ENCODE measurements around the gene MRPL23.

MRPL23 gene

GRCh38 chr11:1906611-1907423 is 40.3 kb upstream of the MRPL23 start:
- TF ChIP-seq EGR1 (IDR thresholded peaks at IDR 0.05) (no peak), YY1 (IDR thresholded peaks at IDR 0.05; ENCODE audit: low read depth) (no peak), CEBPB (IDR thresholded peaks at IDR 0.05) (no peak), RAD21 (IDR thresholded peaks at IDR 0.05; ENCODE audit: low read depth) (no peak), TCF12 (IDR thresholded peaks at IDR 0.05; ENCODE audit: low read depth) (no peak), FOXM1 (IDR thresholded peaks at IDR 0.05; ENCODE audit: borderline replicate concordance, low read depth) (no peak), REST (IDR thresholded peaks at IDR 0.05; ENCODE audit: low read depth) (no peak), USF1 (IDR thresholded peaks at IDR 0.05) (no peak), ZBTB7A (IDR thresholded peaks at IDR 0.05; ENCODE audit: low read depth) (no peak), NFIC (IDR thresholded peaks at IDR 0.05) (no peak), EP300 (IDR thresholded peaks at IDR 0.05; ENCODE audit: borderline replicate concordance) (no peak), TAF1 (IDR thresholded peaks at IDR 0.05; ENCODE audit: low read depth) (no peak), MAX (IDR thresholded peaks at IDR 0.05) (no peak), TEAD4 (IDR thresholded peaks at IDR 0.05) (no peak), CREB1 (IDR thresholded peaks at IDR 0.05; ENCODE audit: low read depth) (no peak)

GRCh38 chr11:1908618-1909017 is 38.5 kb upstream of the MRPL23 start:
- TF ChIP-seq CREB1 (IDR thresholded peaks at IDR 0.05; ENCODE audit: low read depth) = no peak
- TF ChIP-seq USF1 (IDR thresholded peaks at IDR 0.05) = no peak
- TF ChIP-seq EP300 (IDR thresholded peaks at IDR 0.05; ENCODE audit: borderline replicate concordance) = no peak
- TF ChIP-seq NFIC (IDR thresholded peaks at IDR 0.05) = no peak
- no peak for TF ChIP-seq TEAD4 (IDR thresholded peaks at IDR 0.05)
- no peak for TF ChIP-seq YY1 (IDR thresholded peaks at IDR 0.05; ENCODE audit: low read depth)
- no peak for TF ChIP-seq RAD21 (IDR thresholded peaks at IDR 0.05; ENCODE audit: low read depth)
- no peak for TF ChIP-seq CEBPB (IDR thresholded peaks at IDR 0.05)

- TF ChIP-seq CREB1 (IDR thresholded peaks at IDR 0.05; ENCODE audit: low read depth) = no peak
- no peak for TF ChIP-seq YY1 (IDR thresholded peaks at IDR 0.05; ENCODE audit: low read depth)
- no peak for TF ChIP-seq RAD21 (IDR thresholded peaks at IDR 0.05; ENCODE audit: low read depth)
- TF ChIP-seq FOXM1 (IDR thresholded peaks at IDR 0.05; ENCODE audit: borderline replicate concordance, low read depth) = no peak
- TF ChIP-seq EP300 (IDR thresholded peaks at IDR 0.05; ENCODE audit: borderline replicate concordance) = no peak
- no peak for TF ChIP-seq USF1 (IDR thresholded peaks at IDR 0.05)
- TF ChIP-seq MAX (IDR thresholded peaks at IDR 0.05) = no peak
- no peak for TF ChIP-seq TEAD4 (IDR thresholded peaks at IDR 0.05)
- TF ChIP-seq ZBTB7A (IDR thresholded peaks at IDR 0.05; ENCODE audit: low read depth) = no peak
- no peak for TF ChIP-seq EGR1 (IDR thresholded peaks at IDR 0.05)
- no peak for TF ChIP-seq TCF12 (IDR thresholded peaks at IDR 0.05; ENCODE audit: low read depth)
- TF ChIP-seq CEBPB (IDR thresholded peaks at IDR 0.05) = no peak
- no peak for TF ChIP-seq TAF1 (IDR thresholded peaks at IDR 0.05; ENCODE audit: low read depth)
- TF ChIP-seq REST (IDR thresholded peaks at IDR 0.05; ENCODE audit: low read depth) = no peak
Observed at GRCh38 chr11:1909524-1909923, 37.6 kb upstream of the MRPL23 start.

GRCh38 chr11:1912289-1912878 is 34.7 kb upstream of the MRPL23 start:
- no peak for TF ChIP-seq NFIC (IDR thresholded peaks at IDR 0.05)
- no peak for TF ChIP-seq EP300 (IDR thresholded peaks at IDR 0.05; ENCODE audit: borderline replicate concordance)
- TF ChIP-seq YY1 (IDR thresholded peaks at IDR 0.05; ENCODE audit: low read depth) = no peak

Data from Ishikawa (cell line).